ENCODE measurements around the gene EIF3C. TPM values are rescaled to one million over a fixed set of nuclear protein-coding genes. Genes with fewer than 3 reads are reported as not detected.

EIF3C gene
- 151 and 224 TPM in 2 replicates for total RNA-seq

GRCh38 chr16:28711220-28712083, at the start of gene EIF3C:
Gene EIF3C (plus strand): TSS chr16:28711464. CDS start chr16:28711687, 223 bp downstream.

GRCh38 chr16:28751487-28751886, 40.2 kb downstream of the EIF3C start, which contains the start of gene NPIPB9:
Gene NPIPB9 (plus strand): TSS chr16:28751787.

Other genes starting within 250 kb of the EIF3C start
- gene NPIPB7, start 239.1 kb upstream of the EIF3C start, total RNA-seq: not detected in 2 replicates
- gene CLN3, start 219.4 kb upstream of the EIF3C start, total RNA-seq: 4.5 and 9.3 TPM in 2 replicates
- 0.04 TPM in 1 of 2 replicates, not detected in the other for gene APOBR, start 216.8 kb upstream of the EIF3C start, total RNA-seq
- not detected in 2 replicates for gene IL27, start 204.6 kb upstream of the EIF3C start, total RNA-seq
- 20.5 and 35.1 TPM in 2 replicates for gene NUPR1, start 172.5 kb upstream of the EIF3C start, total RNA-seq
- 14.3 and 17.2 TPM in 2 replicates for gene SGF29, start 157.5 kb upstream of the EIF3C start, total RNA-seq
- gene SULT1A2, start 114.4 kb upstream of the EIF3C start, total RNA-seq: 0.23 TPM in 1 of 2 replicates, not detected in the other
- gene SULT1A1, start 101.4 kb upstream of the EIF3C start, total RNA-seq: 5.2 and 7.3 TPM in 2 replicates
- gene NPIPB8, start 73.4 kb upstream of the EIF3C start, total RNA-seq: 0.11 TPM in 1 of 2 replicates, not detected in the other
- gene NPIPB9, start 40.3 kb downstream of the EIF3C start, total RNA-seq: 0.23 TPM in 1 of 2 replicates, not detected in the other
- gene ATXN2L, start 111.5 kb downstream of the EIF3C start, total RNA-seq: 44.7 and 73.6 TPM in 2 replicates
- 178 and 257 TPM in 2 replicates for gene TUFM, start 134.9 kb downstream of the EIF3C start, total RNA-seq
- gene SH2B1, start 152.4 kb downstream of the EIF3C start, total RNA-seq: 13.8 and 20.2 TPM in 2 replicates
- gene ATP2A1, start 167.0 kb downstream of the EIF3C start, total RNA-seq: 0.19 and 0.39 TPM in 2 replicates
- gene RABEP2, start 213.8 kb downstream of the EIF3C start, total RNA-seq: 20.7 and 22.9 TPM in 2 replicates
- not detected in 2 replicates for gene CD19, start 220.5 kb downstream of the EIF3C start, total RNA-seq
- 20.5 and 22.0 TPM in 2 replicates for gene NFATC2IP, start 239.5 kb downstream of the EIF3C start, total RNA-seq

Measured in hair follicular keratinocyte (primary cell).